Activated CD4-positive, alpha-beta memory T cell treated with anti-CD3 and anti-CD28 coated beads for 36 hours (primary cell): Measurements from ENCODE around the gene WNT2B. TPM values are rescaled to one million over a fixed set of nuclear protein-coding genes. Genes with fewer than 3 reads are reported as not detected.

Experiments
- CTCF ChIA-PET: fragments of 350-600 bp; sonication (Branson Sonifier 250); formaldehyde crosslinking; loops from one replicate; lab custom pipeline; 2021; ENCODE audit warnings: antibody characterized with exemption, inconsistent platforms; lab: Charles Lee
- POLR2A ChIA-PET: fragments of 350-600 bp; sonication (Branson Sonifier 250); formaldehyde crosslinking; loops from one replicate; lab custom pipeline; 2021; ENCODE audit warnings: antibody characterized with exemption; lab: Charles Lee
- DNase-seq: peaks from one replicate; pipeline ENCODE4 v3.0.0-alpha.2; 2020
- H3K27ac Mint-ChIP-seq: one replicate; pipeline ENCODE4 v1.8.0; 2021; ENCODE audit warnings: mixed read lengths
- H3K27me3 Mint-ChIP-seq: one replicate; pipeline ENCODE4 v1.8.0; 2021; ENCODE audit warnings: mixed read lengths
- H3K36me3 Mint-ChIP-seq: one replicate; pipeline ENCODE4 v1.8.0; 2021; ENCODE audit warnings: mixed read lengths
- H3K4me1 Mint-ChIP-seq: one replicate; pipeline ENCODE4 v1.8.0; 2021; ENCODE audit warnings: low read depth, mixed read lengths
- H3K4me3 Mint-ChIP-seq: one replicate; pipeline ENCODE4 v1.8.0; 2021; ENCODE audit warnings: mild to moderate bottlenecking, mixed read lengths
- H3K9me3 Mint-ChIP-seq: one replicate; pipeline ENCODE4 v1.8.0; 2021; ENCODE audit warnings: mixed read lengths
- intact Hi-C: fragments of 100-400 bp; cut with micrococcal nuclease; formaldehyde crosslinking; loops from one replicate; pipeline ENCODE4 v1.15.1; 2023
- microRNA-seq: library from miRNA; unstranded; fragments of <30 nt; microRNA quantifications from one replicate; pipeline ENCODE4 v1.2.0, GENCODE V29; 2022; ENCODE audit warnings: borderline number of aligned reads, borderline microRNAs expressed, borderline replicate concordance
- total RNA-seq, 2 experiments: library from RNA; stranded (reverse); gene quantifications; one replicate each; pipeline ENCODE4 v1.2.3, GENCODE V29; 2021

Gene WNT2B
- total RNA-seq, 2 experiments from 2014 or later, result 0.05 to 0.15 TPM

- Mint-ChIP-seq H3K27ac (no peak overlapping the region), H3K27me3 (no peaks in the 10 kb centered on the region), H3K36me3 (peaks cover 3% of the 10 kb centered on the region), H3K4me3 (no peak overlapping the region), H3K9me3 (no peaks in the 10 kb centered on the region), H3K4me1 (peaks cover 2% of the 10 kb centered on the region)
- intact Hi-C loops, result no loop called here
- ChIA-PET CTCF (no interaction called here), POLR2A (no interaction called here)
- DNase-seq, result no peak
Measured at GRCh38 chr1:112548547-112548946, 39.8 kb downstream of the WNT2B start.

DNA sequence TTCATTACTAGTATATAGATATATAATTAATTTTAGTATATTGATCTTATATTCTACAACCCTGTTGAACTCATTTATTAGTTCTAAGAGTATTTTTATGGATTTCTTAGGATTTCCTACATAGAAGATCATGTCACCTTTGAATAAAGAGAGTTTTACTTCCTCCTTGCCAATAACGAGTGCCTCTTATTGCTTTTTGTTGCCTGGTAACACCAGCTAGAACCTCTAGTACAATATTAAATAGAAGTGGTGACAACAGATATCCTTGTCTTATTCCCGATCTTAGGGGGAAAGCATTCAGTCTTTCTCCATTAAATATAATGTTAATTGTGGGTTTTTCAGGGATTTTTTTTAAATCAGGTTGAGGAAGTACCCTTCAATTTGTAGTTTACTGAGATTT, 40.8 kb downstream of the WNT2B start:
- CTCF ChIA-PET, result no interaction called here
- H3K4me1 Mint-ChIP-seq, result no peaks in the 10 kb centered on the region
- H3K36me3 Mint-ChIP-seq, result peaks cover 3% of the 10 kb centered on the region
- intact Hi-C loops, result no loop called here
- POLR2A ChIA-PET, result no interaction called here
- no peak overlapping the region for H3K27ac Mint-ChIP-seq
- H3K9me3 Mint-ChIP-seq, result no peaks in the 10 kb centered on the region
- no peak overlapping the region for H3K4me3 Mint-ChIP-seq
- DNase-seq, result no peak
- no peaks in the 10 kb centered on the region for H3K27me3 Mint-ChIP-seq

DNA sequence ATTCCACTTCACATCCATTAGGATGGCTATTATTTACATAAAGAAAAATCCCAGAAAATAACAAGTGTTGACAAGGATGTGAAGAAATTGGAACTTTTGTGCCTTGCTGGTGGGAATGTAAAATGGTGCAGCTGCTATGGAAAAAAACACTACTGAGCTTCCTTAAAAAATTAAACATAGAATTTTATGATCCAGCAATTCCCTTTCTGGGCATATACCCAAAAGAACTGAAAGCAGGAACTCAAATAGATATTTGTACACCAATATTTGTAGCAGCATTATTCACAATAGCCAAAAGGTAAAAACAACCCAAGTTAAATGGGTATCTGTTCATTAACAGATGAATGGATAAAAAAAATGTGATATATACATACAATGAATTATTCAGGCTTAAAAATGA, 45.6 kb downstream of the WNT2B start:
- POLR2A ChIA-PET, result no interaction called here
- intact Hi-C loops, result no loop called here
- CTCF ChIA-PET, result interaction anchor here (0.6 kb wide), 1 partner anchor 90 kb away, joined by 5 read pairs; no protein-coding TSS in a partner anchor
- DNase-seq, result no peak
- Mint-ChIP-seq H3K36me3 (peaks cover 8% of the 10 kb centered on the region), H3K27me3 (no peaks in the 10 kb centered on the region), H3K4me1 (peaks cover 5% of the 10 kb centered on the region), H3K4me3 (no peak overlapping the region), H3K9me3 (no peaks in the 10 kb centered on the region), H3K27ac (no peak overlapping the region)

DNA sequence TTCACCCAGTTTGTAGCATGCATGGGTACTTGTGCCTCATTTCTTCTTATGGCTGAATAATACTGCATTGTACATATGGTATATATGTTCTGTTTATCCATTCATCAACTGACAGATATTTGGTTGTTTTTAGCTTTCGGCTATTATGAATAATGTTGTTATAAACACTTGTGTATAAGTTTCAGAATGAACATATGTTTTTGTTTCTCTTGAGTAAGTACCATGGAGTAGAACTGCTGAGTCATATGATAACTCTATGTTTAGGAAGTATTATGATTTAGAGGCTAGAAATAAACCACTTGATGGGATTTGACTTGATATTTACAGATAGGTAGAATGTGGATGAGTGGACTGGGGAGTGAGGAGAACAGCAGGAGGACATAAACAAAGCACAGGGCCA, 48.6 kb downstream of the WNT2B start:
- H3K27ac Mint-ChIP-seq, result no peak overlapping the region
- H3K27me3 Mint-ChIP-seq, result no peaks in the 10 kb centered on the region
- no peak overlapping the region for H3K4me3 Mint-ChIP-seq
- POLR2A ChIA-PET, result no interaction called here
- H3K36me3 Mint-ChIP-seq, result peaks cover 8% of the 10 kb centered on the region
- CTCF ChIA-PET, result no interaction called here
- no peaks in the 10 kb centered on the region for H3K9me3 Mint-ChIP-seq
- peaks cover 5% of the 10 kb centered on the region for H3K4me1 Mint-ChIP-seq
- no peak for DNase-seq
- intact Hi-C loops, result no loop called here

DNA sequence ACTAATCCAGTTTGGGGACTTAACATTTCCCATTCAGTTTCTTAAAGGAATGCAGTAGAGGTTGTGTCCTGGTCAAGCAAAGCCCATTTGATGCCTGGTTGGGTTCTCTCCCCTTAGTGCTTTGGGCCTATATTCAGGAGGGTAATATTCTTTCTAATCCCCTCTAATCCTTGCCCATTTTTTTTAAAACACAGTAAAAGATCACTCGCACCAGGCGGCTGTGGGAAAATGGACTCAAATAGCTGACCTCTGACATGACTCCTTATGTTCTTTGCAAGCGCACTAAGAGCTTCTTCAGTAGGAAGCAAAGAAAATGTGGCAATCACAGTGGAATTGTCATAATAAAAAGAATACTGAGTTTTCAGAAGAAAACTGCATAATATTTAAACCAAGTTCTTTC, 49.9 kb downstream of the WNT2B start:
- Mint-ChIP-seq H3K4me3 (no peak overlapping the region), H3K9me3 (no peaks in the 10 kb centered on the region), H3K27ac (no peak overlapping the region), H3K4me1 (peaks cover 5% of the 10 kb centered on the region), H3K27me3 (no peaks in the 10 kb centered on the region), H3K36me3 (peaks cover 5% of the 10 kb centered on the region)
- POLR2A ChIA-PET, result no interaction called here
- no peak for DNase-seq
- CTCF ChIA-PET, result no interaction called here
- intact Hi-C loops, result no loop called here

- H3K4me1 Mint-ChIP-seq, result no peaks in the 10 kb centered on the region
- intact Hi-C loops, result no loop called here
Measured at GRCh38 chr1:112563341-112563740, 54.6 kb downstream of the WNT2B start.

GRCh38 chr1:112564081-112564480, 55.3 kb downstream of the WNT2B start:
- no peaks in the 10 kb centered on the region for H3K4me1 Mint-ChIP-seq
- ChIA-PET POLR2A (no interaction called here), CTCF (no interaction called here)
- H3K36me3 Mint-ChIP-seq, result peaks cover 3% of the 10 kb centered on the region
- H3K27ac Mint-ChIP-seq, result no peak overlapping the region
- no peaks in the 10 kb centered on the region for H3K27me3 Mint-ChIP-seq
- intact Hi-C loops, result no loop called here
- H3K4me3 Mint-ChIP-seq, result no peak overlapping the region
- H3K9me3 Mint-ChIP-seq, result no peaks in the 10 kb centered on the region
- no peak for DNase-seq

More at GRCh38 chr1:112563341-112563740, 54.6 kb downstream of the WNT2B start:
- ChIA-PET CTCF (no interaction called here), POLR2A (no interaction called here)
- no peak for DNase-seq
- Mint-ChIP-seq H3K27me3 (no peaks in the 10 kb centered on the region), H3K27ac (no peak overlapping the region), H3K9me3 (no peaks in the 10 kb centered on the region), H3K4me3 (no peak overlapping the region), H3K36me3 (peaks cover 3% of the 10 kb centered on the region)

DNA sequence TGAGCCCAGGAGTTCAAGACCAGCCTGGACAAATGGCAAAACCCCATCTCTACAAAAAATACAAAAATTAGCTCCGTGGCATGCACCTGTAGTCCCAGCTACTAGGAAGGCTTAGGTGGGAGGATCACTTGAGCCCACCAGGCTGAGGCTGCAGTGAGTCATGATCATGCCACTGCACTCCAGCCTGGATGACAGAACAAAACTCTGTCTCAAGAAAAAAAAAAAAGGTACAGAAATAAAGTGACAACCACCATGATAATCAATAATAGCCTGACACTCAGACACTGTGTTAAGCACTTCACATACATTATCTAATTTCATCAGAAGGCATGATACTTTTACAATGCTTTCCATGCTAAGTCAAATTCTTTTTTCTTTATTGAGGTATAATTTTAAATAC, 57.0 kb downstream of the WNT2B start:
- intact Hi-C loops, result no loop called here
- H3K9me3 Mint-ChIP-seq, result no peaks in the 10 kb centered on the region
- ChIA-PET POLR2A (no interaction called here), CTCF (no interaction called here)
- H3K27me3 Mint-ChIP-seq, result no peaks in the 10 kb centered on the region
- no peaks in the 10 kb centered on the region for H3K4me1 Mint-ChIP-seq
- DNase-seq, result no peak
- no peak overlapping the region for H3K4me3 Mint-ChIP-seq
- peaks cover 3% of the 10 kb centered on the region for H3K36me3 Mint-ChIP-seq
- H3K27ac Mint-ChIP-seq, result no peak overlapping the region

- Mint-ChIP-seq H3K4me3 (no peak overlapping the region), H3K9me3 (no peaks in the 10 kb centered on the region), H3K27ac (no peak overlapping the region), H3K27me3 (no peaks in the 10 kb centered on the region), H3K4me1 (no peaks in the 10 kb centered on the region), H3K36me3 (peaks cover 23% of the 10 kb centered on the region)
- intact Hi-C loops, result no loop called here
- CTCF ChIA-PET, result no interaction called here
- POLR2A ChIA-PET, result no interaction called here
- DNase-seq, result no peak
Measured at GRCh38 chr1:112575154-112575804, 66.5 kb downstream of the WNT2B start.

DNA sequence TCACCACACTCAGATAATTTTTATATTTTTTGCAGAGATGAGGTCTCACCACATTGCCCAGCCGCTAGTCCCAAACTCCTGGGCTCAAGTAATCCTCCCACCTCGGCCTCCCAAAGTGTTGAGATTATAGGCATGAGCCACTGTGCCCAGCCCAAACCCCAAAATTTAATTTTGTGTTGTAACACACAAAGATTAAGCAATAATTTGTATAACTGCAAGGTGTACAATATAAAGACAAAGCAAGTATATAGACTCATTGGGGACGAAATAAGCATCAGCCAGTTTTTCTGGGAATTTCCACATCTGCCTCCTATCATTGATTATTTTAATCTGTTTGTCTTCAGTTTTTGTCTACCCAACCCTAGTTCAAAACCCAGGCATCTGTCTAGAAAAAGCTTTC, 67.5 kb downstream of the WNT2B start:
- POLR2A ChIA-PET, result no interaction called here
- peaks cover 23% of the 10 kb centered on the region for H3K36me3 Mint-ChIP-seq
- H3K27ac Mint-ChIP-seq, result no peak overlapping the region
- no peak overlapping the region for H3K4me3 Mint-ChIP-seq
- intact Hi-C loops, result no loop called here
- no peaks in the 10 kb centered on the region for H3K9me3 Mint-ChIP-seq
- CTCF ChIA-PET, result no interaction called here
- H3K4me1 Mint-ChIP-seq, result no peaks in the 10 kb centered on the region
- H3K27me3 Mint-ChIP-seq, result no peaks in the 10 kb centered on the region
- no peak for DNase-seq

Small RNA genes lying within 50 kb of the gene (microRNA-seq; reads per million reads assigned to microRNA genes)
- not detected for gene MIR4256

Other genes starting within 250 kb of the WNT2B start
- 1 to 10 TPM; 5.4 to 5.9 TPM for gene CTTNBP2NL, start 112.8 kb upstream of the WNT2B start, total RNA-seq
- gene ST7L, start 110.2 kb downstream of the WNT2B start, total RNA-seq, result 10 to 100 TPM; 11.2 to 15.4 TPM
- 100 to 1,000 TPM; 261 to 274 TPM for gene CAPZA1, start 110.9 kb downstream of the WNT2B start, total RNA-seq
- gene MOV10, start 165.7 kb downstream of the WNT2B start, total RNA-seq, result 10 to 100 TPM; 57.7 to 63.1 TPM
- gene RHOC, start 198.2 kb downstream of the WNT2B start, total RNA-seq, result 10 to 100 TPM; 50.1 to 51.6 TPM
- gene PPM1J, start 206.4 kb downstream of the WNT2B start, total RNA-seq, result 1 to 10 TPM in 1 of 2 experiments, under 1 TPM in 1; 0.69 to 1.2 TPM